Neural progenitor cell (in vitro differentiated cells): ENCODE data around the gene FAM234A. TPM values are rescaled to one million over a fixed set of nuclear protein-coding genes. Genes with fewer than 3 reads are reported as not detected.

Source experiments
- DNase-seq: peaks from one replicate; pipeline ENCODE4 v3.0.0-alpha.2; 2016; ENCODE audit warnings: low spot score
- H2AFZ ChIP-seq: fragments of 200-600 bp; sonication (generic); replicated peaks from 2 replicates; pipeline ENCODE4 v1.6.1; 2016; ENCODE audit warnings: antibody characterized with exemption
- H3F3A ChIP-seq: fragments of 200-600 bp; sonication (generic); 2 replicates; pipeline ENCODE4 v1.6.1; 2016; ENCODE audit warnings: antibody characterized with exemption, low read depth
- H3K27ac ChIP-seq: fragments of 200-600 bp; sonication (generic); 2 replicates; pipeline ENCODE4 v1.5.1; 2016; ENCODE audit warnings: mild to moderate bottlenecking
- H3K27me3 ChIP-seq: fragments of 200-600 bp; sonication (generic); 2 replicates; pipeline ENCODE4 v1.6.1; 2016; ENCODE audit warnings: mild to moderate bottlenecking, moderate library complexity
- H3K36me3 ChIP-seq: fragments of 200-600 bp; sonication (generic); 2 replicates; pipeline ENCODE4 v1.5.1; 2016
- H3K4me1 ChIP-seq: fragments of 200-600 bp; sonication (generic); 2 replicates; pipeline ENCODE4 v1.6.1; 2016; ENCODE audit warnings: mixed run types
- H3K4me2 ChIP-seq: fragments of 200-600 bp; sonication (generic); 2 replicates; pipeline ENCODE4 v1.6.1; 2016
- H3K4me3 ChIP-seq: fragments of 200-600 bp; sonication (generic); 2 replicates; pipeline ENCODE4 v1.5.1; 2016
- H3K79me2 ChIP-seq: fragments of 200-600 bp; sonication (generic); 2 replicates; pipeline ENCODE4 v1.6.1; 2016; ENCODE audit warnings: low read depth
- H3K9ac ChIP-seq: fragments of 200-600 bp; sonication (generic); 2 replicates; pipeline ENCODE4 v1.6.1; 2016
- H3K9me3 ChIP-seq: fragments of 200-600 bp; sonication (generic); 2 replicates; pipeline ENCODE4 v1.5.1; 2016; ENCODE audit warnings: low read depth
- H4K20me1 ChIP-seq: fragments of 200-600 bp; sonication (generic); 2 replicates; pipeline ENCODE4 v1.6.1; 2016; ENCODE audit warnings: low read depth
- H3K27ac Mint-ChIP-seq: 3 replicates; pipeline ENCODE4 v1.8.0; 2021; ENCODE audit warnings: mixed read lengths
- H3K27me3 Mint-ChIP-seq: 2 replicates; pipeline ENCODE4 v1.8.0; 2022; ENCODE audit warnings: low read depth, mild to moderate bottlenecking, inconsistent platforms, moderate library complexity, mixed read lengths; ENCODE audit not compliant: insufficient read depth
- H3K36me3 Mint-ChIP-seq: 3 replicates; pipeline ENCODE4 v1.8.0; 2021; ENCODE audit warnings: mixed read lengths
- H3K4me1 Mint-ChIP-seq: 3 replicates; pipeline ENCODE4 v1.8.0; 2021; ENCODE audit warnings: mixed read lengths
- H3K4me3 Mint-ChIP-seq: 3 replicates; pipeline ENCODE4 v1.8.0; 2021; ENCODE audit warnings: mild to moderate bottlenecking, moderate library complexity, mixed read lengths
- H3K9me3 Mint-ChIP-seq: 3 replicates; pipeline ENCODE4 v1.8.0; 2020; ENCODE audit warnings: mixed read lengths
- CTCF ChIP-seq: fragments of 200-600 bp; sonication (generic); IDR thresholded peaks from 2 replicates; pipeline ENCODE4 v1.5.1; 2017; ENCODE audit warnings: antibody characterized with exemption, mild to moderate bottlenecking
- EZH2 ChIP-seq: fragments of 200-600 bp; sonication (generic); IDR thresholded peaks from 2 replicates; pipeline ENCODE4 v1.6.1; 2017; ENCODE audit warnings: antibody characterized with exemption, mild to moderate bottlenecking, moderate library complexity
- EZH2phosphoT487 ChIP-seq: fragments of 200-600 bp; sonication (generic); IDR thresholded peaks from 2 replicates; pipeline ENCODE4 v1.6.1; 2017; ENCODE audit warnings: antibody characterized with exemption
- total RNA-seq: library from RNA; depleted of rRNA; stranded (reverse); fragments of >200 nt; gene quantifications from 2 replicates; pipeline ENCODE4 v1.2.3, GENCODE V29; 2015; ENCODE audit warnings: low replicate concordance

The FAM234A gene
- total RNA-seq, 1 donor from 2014 or later = 115 TPM

- Histone ChIP-seq H3K27me3 (peaks cover 29% of the 10 kb centered on the region), H3K36me3 (no peaks in the 10 kb centered on the region), H3K4me3 (no peak overlapping the region), H4K20me1 (peaks cover 11% of the 10 kb centered on the region), H3F3A (peaks cover 7% of the 10 kb centered on the region), H2AFZ (no peak overlapping the region), H3K9me3 (no peaks in the 10 kb centered on the region), H3K4me1 (peaks cover 11% of the 10 kb centered on the region), H3K9ac (no peak overlapping the region), H3K4me2 (no peak overlapping the region), H3K79me2 (no peaks in the 10 kb centered on the region), H3K27ac (no peak overlapping the region)
- no peaks in the 10 kb centered on the region for H3K4me1 Mint-ChIP-seq
- peaks cover 5% of the 10 kb centered on the region for H3K27me3 Mint-ChIP-seq
- peaks cover 5% of the 10 kb centered on the region for H3K9me3 Mint-ChIP-seq
- no peak overlapping the region for H3K27ac Mint-ChIP-seq
- TF ChIP-seq EZH2phosphoT487 (no peak), EZH2 (no peak), CTCF (no peak)
- peaks cover 9% of the 10 kb centered on the region for H3K36me3 Mint-ChIP-seq
- no peak for DNase-seq
- no peak overlapping the region for H3K4me3 Mint-ChIP-seq
These were observed 49.8 kb downstream of the FAM234A start for GRCh38 chr16:284204-285120.

- Histone ChIP-seq H3K4me2 (no peak overlapping the region), H3K9me3 (no peaks in the 10 kb centered on the region), H3K27me3 (peaks cover 21% of the 10 kb centered on the region), H3F3A (no peaks in the 10 kb centered on the region), H3K9ac (no peak overlapping the region), H3K4me3 (no peak overlapping the region), H3K36me3 (no peaks in the 10 kb centered on the region), H2AFZ (no peak overlapping the region), H4K20me1 (peaks cover 6% of the 10 kb centered on the region), H3K79me2 (no peaks in the 10 kb centered on the region), H3K4me1 (peaks cover 8% of the 10 kb centered on the region), H3K27ac (no peak overlapping the region)
- H3K27ac Mint-ChIP-seq = no peak overlapping the region
- H3K4me3 Mint-ChIP-seq = no peak overlapping the region
- peaks cover 9% of the 10 kb centered on the region for H3K36me3 Mint-ChIP-seq
- H3K4me1 Mint-ChIP-seq = no peaks in the 10 kb centered on the region
- peaks cover 5% of the 10 kb centered on the region for H3K9me3 Mint-ChIP-seq
- no peak for DNase-seq
- H3K27me3 Mint-ChIP-seq = peaks cover 5% of the 10 kb centered on the region
- TF ChIP-seq CTCF = no peak
- no peak for TF ChIP-seq EZH2phosphoT487
- no peak for TF ChIP-seq EZH2
These were observed 50.8 kb downstream of the FAM234A start for GRCh38 chr16:285146-286055.

GRCh38 chr16:286491-287297 lies 52.1 kb downstream of the FAM234A start:
- Histone ChIP-seq H3K9ac (no peak overlapping the region), H3K4me3 (no peak overlapping the region), H3K36me3 (no peaks in the 10 kb centered on the region), H3K79me2 (no peaks in the 10 kb centered on the region), H3K4me2 (no peak overlapping the region), H3K27me3 (peaks cover 8% of the 10 kb centered on the region), H3K9me3 (no peaks in the 10 kb centered on the region), H4K20me1 (peaks cover 4% of the 10 kb centered on the region), H2AFZ (no peak overlapping the region), H3K27ac (no peak overlapping the region), H3F3A (no peaks in the 10 kb centered on the region), H3K4me1 (no peaks in the 10 kb centered on the region)
- no peak for TF ChIP-seq CTCF
- TF ChIP-seq EZH2phosphoT487 = no peak
- TF ChIP-seq EZH2 = no peak
- no peak overlapping the region for H3K27ac Mint-ChIP-seq
- H3K27me3 Mint-ChIP-seq = peaks cover 2% of the 10 kb centered on the region
- H3K4me1 Mint-ChIP-seq = no peaks in the 10 kb centered on the region
- peaks cover 5% of the 10 kb centered on the region for H3K9me3 Mint-ChIP-seq
- H3K4me3 Mint-ChIP-seq = no peak overlapping the region
- H3K36me3 Mint-ChIP-seq = peaks cover 9% of the 10 kb centered on the region
- no peak for DNase-seq
